ENCODE data around the gene DPP10. TPM values are rescaled to one million over a fixed set of nuclear protein-coding genes. Genes with fewer than 3 reads are reported as not detected.

The DPP10 gene
- total RNA-seq, 1 experiment from 2014 or later, result not detected

DNA sequence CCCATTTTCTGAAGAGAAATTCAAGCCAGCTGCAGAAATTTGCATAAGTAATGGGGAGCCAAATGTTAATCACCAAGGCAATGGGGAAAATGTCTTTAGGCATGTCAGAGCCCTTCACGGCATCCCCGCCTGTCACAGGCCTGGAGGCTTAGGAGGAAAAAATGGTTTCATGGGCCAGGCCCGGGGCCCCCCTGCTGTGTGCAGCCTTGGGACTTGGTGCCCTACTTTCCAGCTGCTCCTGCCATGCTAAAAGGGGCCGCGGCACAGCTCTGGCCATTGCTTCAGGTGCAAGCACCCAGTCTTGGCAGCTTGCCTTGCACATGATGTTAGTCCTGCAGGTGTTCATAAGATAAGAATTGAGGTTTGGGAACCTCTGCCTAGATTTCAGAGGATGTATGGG lies 1235.7 kb downstream of the DPP10 start:
- Mint-ChIP-seq H3K27ac (ENCODE audit: low read depth, unreplicated experiment) (no peak overlapping the region), H3K9me3 (ENCODE audit: unreplicated experiment) (peaks cover 34% of the 10 kb centered on the region), H3K4me3 (ENCODE audit: unreplicated experiment) (no peak overlapping the region), H3K27me3 (ENCODE audit: insufficient read depth, unreplicated experiment) (no peaks in the 10 kb centered on the region), H3K4me1 (ENCODE audit: insufficient read depth, unreplicated experiment) (no peaks in the 10 kb centered on the region), H3K36me3 (ENCODE audit: insufficient read depth, unreplicated experiment) (no peaks in the 10 kb centered on the region)
- no TSS peak for BruUV-seq (replicated peaks)
- ChIA-PET CTCF (no interaction called here), POLR2A (no interaction called here)
- no peak for DNase-seq (ENCODE audit: unreplicated experiment)
- no peak for TF ChIP-seq CTCF (IDR thresholded peaks at IDR 0.05; ENCODE audit: unreplicated experiment)
- intact Hi-C loops (cut with micrococcal nuclease), result no loop called here

DNA sequence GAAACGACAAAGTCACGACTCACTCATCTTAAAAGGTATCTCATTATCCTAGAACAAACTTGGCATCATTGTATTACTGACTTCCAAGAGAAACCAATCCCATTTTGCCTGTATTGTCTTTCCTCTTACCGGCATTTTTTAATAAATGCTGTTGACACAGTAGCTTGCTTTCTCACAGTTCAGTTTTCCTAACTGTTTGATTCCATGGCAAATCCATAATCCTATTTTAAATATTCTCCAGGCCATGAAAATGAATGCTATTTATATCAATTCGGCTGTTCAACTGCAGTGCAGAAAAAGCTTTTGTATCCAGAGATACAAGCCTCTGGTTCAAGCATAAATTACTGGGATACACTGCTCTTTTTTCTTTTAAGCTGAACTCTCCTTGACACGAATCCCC lies 1241.9 kb downstream of the DPP10 start:
- ChIA-PET CTCF (interaction anchor here (0.6 kb wide), 1 partner anchor 19 kb away, joined by 4 read pairs; no protein-coding TSS in a partner anchor), POLR2A (interaction anchor here (0.6 kb wide), 1 partner anchor 184 kb away, joined by 4 read pairs; no protein-coding TSS in a partner anchor)
- H3K27ac Mint-ChIP-seq (ENCODE audit: low read depth, unreplicated experiment), result no peak overlapping the region
- no peak for TF ChIP-seq CTCF (IDR thresholded peaks at IDR 0.05; ENCODE audit: unreplicated experiment)
- no TSS peak for BruUV-seq (replicated peaks)
- H3K27me3 Mint-ChIP-seq (ENCODE audit: insufficient read depth, unreplicated experiment), result no peaks in the 10 kb centered on the region
- H3K4me1 Mint-ChIP-seq (ENCODE audit: insufficient read depth, unreplicated experiment), result no peaks in the 10 kb centered on the region
- H3K4me3 Mint-ChIP-seq (ENCODE audit: unreplicated experiment), result peak overlapping the region; percentile 35
- H3K36me3 Mint-ChIP-seq (ENCODE audit: insufficient read depth, unreplicated experiment), result no peaks in the 10 kb centered on the region
- peaks cover 11% of the 10 kb centered on the region for H3K9me3 Mint-ChIP-seq (ENCODE audit: unreplicated experiment)
- DNase-seq (ENCODE audit: unreplicated experiment), result no peak
- intact Hi-C loops (cut with micrococcal nuclease), result no loop called here

GRCh38 chr2:115691409-115691808 lies 1249.0 kb downstream of the DPP10 start:
- H3K36me3 Mint-ChIP-seq (ENCODE audit: insufficient read depth, unreplicated experiment), result no peaks in the 10 kb centered on the region

DNA sequence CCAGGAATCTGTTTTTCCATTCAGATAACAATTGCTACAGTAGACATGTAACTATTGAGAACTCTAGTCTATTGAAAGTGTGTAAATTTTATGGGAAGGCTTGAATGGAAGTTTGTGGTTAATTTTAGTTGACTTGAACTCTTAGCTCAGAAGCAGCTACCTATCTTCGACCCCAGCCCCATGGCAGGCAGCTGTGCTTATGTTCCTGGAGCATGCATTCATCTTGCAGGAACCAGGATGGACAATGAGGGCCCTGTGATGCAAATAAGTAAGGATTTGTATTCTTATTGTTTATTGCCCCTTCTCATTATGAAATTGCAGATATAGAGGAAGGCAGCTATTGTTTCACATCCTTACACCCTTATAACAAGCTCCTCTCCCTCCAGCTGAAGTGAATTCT lies 1252.2 kb downstream of the DPP10 start:
- Mint-ChIP-seq H3K36me3 (ENCODE audit: insufficient read depth, unreplicated experiment) (no peaks in the 10 kb centered on the region), H3K4me1 (ENCODE audit: insufficient read depth, unreplicated experiment) (no peaks in the 10 kb centered on the region), H3K4me3 (ENCODE audit: unreplicated experiment) (no peak overlapping the region), H3K27me3 (ENCODE audit: insufficient read depth, unreplicated experiment) (no peaks in the 10 kb centered on the region), H3K9me3 (ENCODE audit: unreplicated experiment) (peaks cover 21% of the 10 kb centered on the region), H3K27ac (ENCODE audit: low read depth, unreplicated experiment) (no peak overlapping the region)
- CTCF ChIA-PET, result no interaction called here
- DNase-seq (ENCODE audit: unreplicated experiment), result no peak
- no peak for TF ChIP-seq CTCF (IDR thresholded peaks at IDR 0.05; ENCODE audit: unreplicated experiment)
- POLR2A ChIA-PET, result no interaction called here
- intact Hi-C loops (cut with micrococcal nuclease), result no loop called here
- BruUV-seq (replicated peaks), result no TSS peak

More at GRCh38 chr2:115691409-115691808, 1249.0 kb downstream of the DPP10 start:
- no peaks in the 10 kb centered on the region for H3K4me1 Mint-ChIP-seq (ENCODE audit: insufficient read depth, unreplicated experiment)
- BruUV-seq (replicated peaks), result no TSS peak
- TF ChIP-seq CTCF (IDR thresholded peaks at IDR 0.05; ENCODE audit: unreplicated experiment), result no peak
- H3K27ac Mint-ChIP-seq (ENCODE audit: low read depth, unreplicated experiment), result no peak overlapping the region
- CTCF ChIA-PET, result no interaction called here
- no peaks in the 10 kb centered on the region for H3K27me3 Mint-ChIP-seq (ENCODE audit: insufficient read depth, unreplicated experiment)
- H3K9me3 Mint-ChIP-seq (ENCODE audit: unreplicated experiment), result peaks cover 12% of the 10 kb centered on the region
- no peak for DNase-seq (ENCODE audit: unreplicated experiment)
- intact Hi-C loops (cut with micrococcal nuclease), result no loop called here
- no peak overlapping the region for H3K4me3 Mint-ChIP-seq (ENCODE audit: unreplicated experiment)
- POLR2A ChIA-PET, result no interaction called here

Data from MCF 10A (cell line).